ENCODE results near the gene GRAP2.

GRAP2 gene

GRCh38 chr22:39960791-39961746 is 60.2 kb downstream of the GRAP2 start:
- peak in 1 of 2 donors; percentile 70 for DNase-seq (ENCODE audit: low read depth in 1 of 2, low spot score in 1 of 2)

- no peak for DNase-seq (ENCODE audit: low read depth in 1 of 2, low spot score in 1 of 2)
Observed at GRCh38 chr22:39962071-39962470, 61.2 kb downstream of the GRAP2 start.

- DNase-seq (ENCODE audit: low read depth in 1 of 2, low spot score in 1 of 2) = no peak
Observed at GRCh38 chr22:39965748-39966147, 64.9 kb downstream of the GRAP2 start.

- no peak for DNase-seq (ENCODE audit: low read depth in 1 of 2, low spot score in 1 of 2)
Observed at GRCh38 chr22:39966470-39966869, 65.6 kb downstream of the GRAP2 start.

- no peak for DNase-seq (ENCODE audit: low read depth in 1 of 2, low spot score in 1 of 2)
Observed at GRCh38 chr22:39967103-39967829, 66.4 kb downstream of the GRAP2 start.

- DNase-seq (ENCODE audit: low read depth in 1 of 2, low spot score in 1 of 2) = no peak
Observed at GRCh38 chr22:39967996-39968972, 67.4 kb downstream of the GRAP2 start.

- no peak for DNase-seq (ENCODE audit: low read depth in 1 of 2, low spot score in 1 of 2)
Observed at GRCh38 chr22:39970742-39971141, 69.9 kb downstream of the GRAP2 start.

- DNase-seq (ENCODE audit: low read depth in 1 of 2, low spot score in 1 of 2) = no peak
Observed at GRCh38 chr22:39972641-39973040, 71.8 kb downstream of the GRAP2 start.

- DNase-seq (ENCODE audit: low read depth in 1 of 2, low spot score in 1 of 2) = no peak
Observed at GRCh38 chr22:39973656-39974055, 72.8 kb downstream of the GRAP2 start.

GRCh38 chr22:39974065-39974464 is 73.2 kb downstream of the GRAP2 start:
- no peak for DNase-seq (ENCODE audit: low read depth in 1 of 2, low spot score in 1 of 2)

GRCh38 chr22:39979048-39979447 is 78.2 kb downstream of the GRAP2 start:
- no peak for DNase-seq (ENCODE audit: low read depth in 1 of 2, low spot score in 1 of 2)

GRCh38 chr22:39979458-39979857 is 78.6 kb downstream of the GRAP2 start:
- no peak for DNase-seq (ENCODE audit: low read depth in 1 of 2, low spot score in 1 of 2)

- DNase-seq (ENCODE audit: low read depth in 1 of 2, low spot score in 1 of 2) = no peak
Observed at GRCh38 chr22:39980596-39980995, 79.7 kb downstream of the GRAP2 start.

GRCh38 chr22:39983346-39983745 is 82.5 kb downstream of the GRAP2 start:
- DNase-seq (ENCODE audit: low read depth in 1 of 2, low spot score in 1 of 2) = no peak

GRCh38 chr22:39984006-39984405 is 83.1 kb downstream of the GRAP2 start:
- DNase-seq (ENCODE audit: low read depth in 1 of 2, low spot score in 1 of 2) = no peak

- no peak for DNase-seq (ENCODE audit: low read depth in 1 of 2, low spot score in 1 of 2)
Observed at GRCh38 chr22:39984746-39985145, 83.9 kb downstream of the GRAP2 start.

GRCh38 chr22:39985383-39986035 is 84.6 kb downstream of the GRAP2 start:
- no peak for DNase-seq (ENCODE audit: low read depth in 1 of 2, low spot score in 1 of 2)

GRCh38 chr22:39988386-39989114 is 87.7 kb downstream of the GRAP2 start:
- DNase-seq (ENCODE audit: low read depth in 1 of 2, low spot score in 1 of 2) = no peak

- DNase-seq (ENCODE audit: low read depth in 1 of 2, low spot score in 1 of 2) = no peak
Observed at GRCh38 chr22:39989633-39990032, 88.7 kb downstream of the GRAP2 start.

GRCh38 chr22:39990686-39991085 is 89.8 kb downstream of the GRAP2 start:
- DNase-seq (ENCODE audit: low read depth in 1 of 2, low spot score in 1 of 2) = no peak

Measured in activated CD4-positive, alpha-beta T cell treated with anti-CD3 and anti-CD28 coated beads, Interleukin-2, amount 50 U/mL, for 24 hours (primary cell).